Smooth muscle cell (in vitro differentiated cells): ENCODE data around the gene PAPLN. TPM values are rescaled to one million over a fixed set of nuclear protein-coding genes. Genes with fewer than 3 reads are reported as not detected.
A peak's percentile ranks its signal among the peaks of the same experiment; 100 is the strongest.

Experiments used
- DNase-seq: peaks from one replicate; lab custom pipeline; 2025; ENCODE audit not compliant: unreplicated experiment; lab: John Stamatoyannopoulos, UW
- H2AFZ ChIP-seq: fragments of 200-600 bp; sonication (generic); 2 replicates; pipeline ENCODE4 v1.6.0; 2016; ENCODE audit warnings: antibody characterized with exemption, low read depth, mild to moderate bottlenecking
- H3F3A ChIP-seq: fragments of 200-600 bp; sonication (generic); 2 replicates; pipeline ENCODE4 v1.6.0; 2017; ENCODE audit warnings: antibody characterized with exemption, low read depth
- H3K27ac ChIP-seq: fragments of 200-600 bp; sonication (generic); 2 replicates; pipeline ENCODE4 v1.5.1; 2016; ENCODE audit warnings: low read depth, mild to moderate bottlenecking
- H3K27me3 ChIP-seq: fragments of 200-600 bp; sonication (generic); 2 replicates; pipeline ENCODE4 v1.6.1; 2016; ENCODE audit warnings: low read depth, mild to moderate bottlenecking
- H3K36me3 ChIP-seq: fragments of 200-600 bp; sonication (generic); 2 replicates; pipeline ENCODE4 v1.5.1; 2016; ENCODE audit warnings: low read depth
- H3K4me1 ChIP-seq: fragments of 200-600 bp; sonication (generic); 2 replicates; pipeline ENCODE4 v1.5.1; 2016; ENCODE audit warnings: low read depth
- H3K4me2 ChIP-seq: fragments of 200-600 bp; sonication (generic); 2 replicates; pipeline ENCODE4 v1.6.0; 2016; ENCODE audit warnings: mild to moderate bottlenecking
- H3K4me3 ChIP-seq: fragments of 200-600 bp; sonication (generic); 2 replicates; pipeline ENCODE4 v1.5.1; 2016; ENCODE audit warnings: mild to moderate bottlenecking
- H3K79me2 ChIP-seq: fragments of 200-600 bp; sonication (generic); 2 replicates; pipeline ENCODE4 v1.6.0; 2016; ENCODE audit warnings: low read depth, mild to moderate bottlenecking
- H3K9ac ChIP-seq: fragments of 200-600 bp; sonication (generic); 2 replicates; pipeline ENCODE4 v1.6.0; 2016; ENCODE audit warnings: low read depth
- H3K9me3 ChIP-seq: fragments of 200-600 bp; sonication (generic); replicated peaks from 2 replicates; pipeline ENCODE4 v1.5.1; 2016; ENCODE audit warnings: low read depth
- H4K20me1 ChIP-seq: fragments of 200-600 bp; sonication (generic); 2 replicates; pipeline ENCODE4 v1.6.0; 2016; ENCODE audit warnings: low read depth
- CTCF ChIP-seq: fragments of 200-600 bp; sonication (generic); IDR thresholded peaks from 2 replicates; pipeline ENCODE4 v1.5.1; 2017; ENCODE audit warnings: borderline replicate concordance, mild to moderate bottlenecking, antibody characterized with exemption; ENCODE audit not compliant: insufficient read depth, poor library complexity, severe bottlenecking
- WGBS: methylation state at CpG from one replicate; pipeline ENCODE4 v1.1.7; 2016; ENCODE audit warnings: low lambda C conversion rate; 5-methylcytosine and 5-hydroxymethylcytosine counted together
- polyA plus RNA-seq: library from polyadenylated mRNA; unstranded; fragments of >200 nt; fragmentation: Nextera tagmentation; extraction: Ambion mirVana; gene quantifications from 2 replicates; pipeline ENCODE4 v1.2.1, GENCODE V29; 2016
- total RNA-seq: library from RNA; depleted of rRNA; stranded (reverse); fragments of >200 nt; gene quantifications from 2 replicates; pipeline ENCODE4 v1.2.3, GENCODE V29; 2014

The PAPLN gene
- total and polyA plus RNA-seq, 2 experiments from 2014 or later: 1.5 to 3.3 TPM

GRCh38 chr14:73244541-73245290 lies 7.4 kb downstream of the PAPLN start:
- no peaks in the 10 kb centered on the region for H3K36me3 ChIP-seq
- no peak overlapping the region for H2AFZ ChIP-seq
- H3F3A ChIP-seq: no peaks in the 10 kb centered on the region
- H3K27me3 ChIP-seq: peaks cover 19% of the 10 kb centered on the region
- DNase-seq: no peak
- H3K27ac ChIP-seq: no peak overlapping the region
- no peak overlapping the region for H3K4me3 ChIP-seq
- no peak for TF ChIP-seq CTCF
- no peaks in the 10 kb centered on the region for H4K20me1 ChIP-seq
- no peaks in the 10 kb centered on the region for H3K9me3 ChIP-seq
- peaks cover 3% of the 10 kb centered on the region for H3K4me1 ChIP-seq
- WGBS: 91% methylated on average over 14 of the region's 14 CpGs
- no peak overlapping the region for H3K9ac ChIP-seq
- H3K4me2 ChIP-seq: peak overlapping the region; percentile 96
- no peaks in the 10 kb centered on the region for H3K79me2 ChIP-seq

GRCh38 chr14:73245480-73246325 lies 8.4 kb downstream of the PAPLN start:
- Histone ChIP-seq H2AFZ (peak overlapping the region; percentile 84), H3K27ac (no peak overlapping the region), H3K9me3 (no peaks in the 10 kb centered on the region)

GRCh38 chr14:73246387-73247150 lies 9.3 kb downstream of the PAPLN start:
- H3K27me3 ChIP-seq: no peaks in the 10 kb centered on the region
- WGBS: 76% methylated on average over 18 of the region's 18 CpGs
- no peak for TF ChIP-seq CTCF
- H3K9ac ChIP-seq: peak overlapping the region; percentile 54
- peak overlapping the region; percentile 96 for H3K4me2 ChIP-seq
- no peak overlapping the region for H3K27ac ChIP-seq
- no peaks in the 10 kb centered on the region for H3K9me3 ChIP-seq
- H3K4me3 ChIP-seq: peak overlapping the region; percentile 72
- H2AFZ ChIP-seq: peak overlapping the region; percentile 84
- no peaks in the 10 kb centered on the region for H3K36me3 ChIP-seq
- no peaks in the 10 kb centered on the region for H4K20me1 ChIP-seq
- H3K4me1 ChIP-seq: no peaks in the 10 kb centered on the region
- no peaks in the 10 kb centered on the region for H3F3A ChIP-seq
- no peaks in the 10 kb centered on the region for H3K79me2 ChIP-seq
- no peak for DNase-seq

More at GRCh38 chr14:73245480-73246325, 8.4 kb downstream of the PAPLN start:
- TF ChIP-seq CTCF: no peak
- H3K4me1 ChIP-seq: no peaks in the 10 kb centered on the region
- no peak for DNase-seq
- no peaks in the 10 kb centered on the region for H3F3A ChIP-seq
- H3K4me3 ChIP-seq: peak overlapping the region; percentile 72
- H3K79me2 ChIP-seq: no peaks in the 10 kb centered on the region
- H3K27me3 ChIP-seq: peaks cover 9% of the 10 kb centered on the region
- WGBS: 19% methylated on average over 35 of the region's 64 CpGs
- no peaks in the 10 kb centered on the region for H3K36me3 ChIP-seq
- no peaks in the 10 kb centered on the region for H4K20me1 ChIP-seq
- H3K4me2 ChIP-seq: peak overlapping the region; percentile 96
- peak overlapping the region; percentile 54 for H3K9ac ChIP-seq
